HepG2 (cell line): Measurements from ENCODE around the gene CEP104.

ENCODE experiments used
- SUZ12 ChIP-seq: fragments of 150-350 bp; IDR thresholded peaks from 2 replicates; pipeline ENCODE4 v1.6.1; 2014; ENCODE audit warnings: low read depth, low read length
- TAF1 ChIP-seq: sonication (generic); formaldehyde crosslinking; IDR thresholded peaks from 2 replicates; pipeline ENCODE4 v1.4.0; 2020; ENCODE audit warnings: missing genetic modification reagents
- TF ChIP-seq, protein P1 (sequence below): IDR thresholded peaks from 2 replicates; pipeline ENCODE4 v1.6.1; 2016; ENCODE audit warnings: low read depth, borderline replicate concordance

DNA sequence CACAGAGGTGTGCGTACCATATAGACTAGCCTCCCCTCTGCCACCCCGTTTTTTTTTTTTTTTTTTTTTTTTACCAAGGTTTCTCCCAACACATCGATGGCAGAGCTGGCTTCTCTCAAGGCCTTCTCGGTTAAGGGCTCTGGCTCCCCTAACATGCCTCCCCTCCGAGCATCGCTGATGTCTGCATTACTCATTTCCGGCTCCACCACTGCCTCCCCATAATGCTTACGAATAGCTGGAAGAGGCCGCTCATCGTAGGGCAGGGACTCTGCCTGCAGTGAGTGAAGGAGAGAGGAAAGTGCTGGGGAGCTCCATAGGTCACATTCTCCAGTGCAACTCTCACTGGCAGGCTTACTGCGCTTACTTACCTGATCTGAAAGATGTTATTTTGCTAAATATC is 20.6 kb downstream of the CEP104 start:
- TF ChIP-seq SUZ12 (no peak), TAF1 (CRISPR knock-in tag) (no peak)
- TF ChIP-seq, protein P1, sequence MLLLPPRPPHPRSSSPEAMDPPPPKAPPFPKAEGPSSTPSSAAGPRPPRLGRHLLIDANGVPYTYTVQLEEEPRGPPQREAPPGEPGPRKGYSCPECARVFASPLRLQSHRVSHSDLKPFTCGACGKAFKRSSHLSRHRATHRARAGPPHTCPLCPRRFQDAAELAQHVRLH (CRISPR knock-in tag) = no peak
